Activated naive CD4-positive, alpha-beta T cell treated with anti-CD3 and anti-CD28 coated beads, Interleukin-2, amount 10 ng/mL, durations not matched to agents 5 hours and 36 hours (primary cell): ENCODE data around the gene CDC42SE1. TPM values are rescaled to one million over a fixed set of nuclear protein-coding genes. Genes with fewer than 3 reads are reported as not detected.

Experiments
- total RNA-seq, 2 experiments: library from RNA; stranded (reverse); gene quantifications; one replicate each; pipeline ENCODE4 v1.2.3, GENCODE V29; 2021

CDC42SE1 gene
- 100 to 1,000 TPM; 362 to 368 TPM for total RNA-seq

GRCh38 chr1:151059109-151060006 is at the start of gene CDC42SE1:
CDC42SE1 (minus strand) TSS chr1:151059622; CDS start chr1:151055730, 3,892 bp downstream.

GRCh38 chr1:151070474-151071276 is 11.3 kb upstream of the CDC42SE1 start, which contains the start of gene GABPB2:
GABPB2 (plus strand) TSS chr1:151070761; CDS start chr1:151088190, 17,429 bp downstream.

GRCh38 chr1:151060007-151060656 is 710 bp upstream of the CDC42SE1 start, which contains the start of gene MLLT11:
MLLT11 (plus strand) TSS chr1:151060397; CDS start chr1:151067225, 6,828 bp downstream.

GRCh38 chr1:151047591-151047924 is 11.9 kb downstream of the CDC42SE1 start, which contains the start of gene C1orf56:
C1orf56 (plus strand) TSS chr1:151047751; CDS start chr1:151047848, 97 bp downstream.

GRCh38 chr1:151036356-151036755 is 23.1 kb downstream of the CDC42SE1 start, which contains the start of gene BNIPL:
BNIPL (plus strand) TSS chr1:151036586; CDS start chr1:151036726, 140 bp downstream.

GRCh38 chr1:151008244-151009205 is 50.9 kb downstream of the CDC42SE1 start, which contains the start of gene PRUNE1:
PRUNE1 (plus strand) TSS chr1:151008449; CDS start chr1:151008633, 184 bp downstream.

GRCh38 chr1:151006327-151007052 is 52.9 kb downstream of the CDC42SE1 start, which contains the start of gene MINDY1:
MINDY1 (minus strand) TSS chr1:151006902; CDS start chr1:151002617, 4,285 bp downstream.

Other genes with a start within 250 kb of the CDC42SE1 start
- gene ARNT, start 183.0 kb downstream of the CDC42SE1 start, total RNA-seq, result 10 to 100 TPM; 49.0 to 50.1 TPM
- gene CTXND2, start 172.5 kb downstream of the CDC42SE1 start, total RNA-seq, result not detected
- 10 to 100 TPM; 53.5 to 59.7 TPM for gene SETDB1, start 133.3 kb downstream of the CDC42SE1 start, total RNA-seq
- gene CERS2, start 84.8 kb downstream of the CDC42SE1 start, total RNA-seq, result 100 to 1,000 TPM; 152 to 153 TPM
- not detected for gene ANXA9, start 77.3 kb downstream of the CDC42SE1 start, total RNA-seq
- 10 to 100 TPM; 37.4 to 37.7 TPM for gene MINDY1, start 52.7 kb downstream of the CDC42SE1 start, total RNA-seq
- gene PRUNE1, start 51.2 kb downstream of the CDC42SE1 start, total RNA-seq, result 10 to 100 TPM; 18.5 to 20.5 TPM
- gene BNIPL, start 23.0 kb downstream of the CDC42SE1 start, total RNA-seq, result 1 to 10 TPM; 1.0 to 1.1 TPM
- 1 to 10 TPM; 1.2 to 1.4 TPM for gene C1orf56, start 11.9 kb downstream of the CDC42SE1 start, total RNA-seq
- 1 to 10 TPM; 4.0 to 4.1 TPM for gene MLLT11, start 775 bp upstream of the CDC42SE1 start, total RNA-seq
- gene GABPB2, start 11.1 kb upstream of the CDC42SE1 start, total RNA-seq, result 10 to 100 TPM; 27.7 to 30.6 TPM
- gene SEMA6C, start 87.0 kb upstream of the CDC42SE1 start, total RNA-seq, result 1 to 10 TPM; 3.6 to 3.8 TPM
- 10 to 100 TPM; 41.8 to 42.4 TPM for gene TNFAIP8L2, start 97.0 kb upstream of the CDC42SE1 start, total RNA-seq
- gene LYSMD1, start 106.3 kb upstream of the CDC42SE1 start, total RNA-seq, result 1 to 10 TPM; 2.7 to 3.1 TPM
- gene SCNM1, start 106.5 kb upstream of the CDC42SE1 start, total RNA-seq, result 10 to 100 TPM; 59.5 to 61.1 TPM
- gene TMOD4, start 116.4 kb upstream of the CDC42SE1 start, total RNA-seq, result 1 to 10 TPM; 3.2 to 4.4 TPM
- gene VPS72, start 130.6 kb upstream of the CDC42SE1 start, total RNA-seq, result 10 to 100 TPM; 74.6 to 77.0 TPM
- gene PIP5K1A, start 138.9 kb upstream of the CDC42SE1 start, total RNA-seq, result 10 to 100 TPM; 57.7 to 59.3 TPM
- 100 to 1,000 TPM; 163 to 173 TPM for gene PSMD4, start 195.1 kb upstream of the CDC42SE1 start, total RNA-seq
- gene ZNF687, start 222.7 kb upstream of the CDC42SE1 start, total RNA-seq, result 10 to 100 TPM; 27.7 to 27.9 TPM